ENCODE data around the gene RAMAC.
"Not testable (repeated sequence)": the region's sequence is repeated elsewhere in the genome, so short reads cannot be mapped to it uniquely, and the experiment has no call there.

The RAMAC gene

DNA sequence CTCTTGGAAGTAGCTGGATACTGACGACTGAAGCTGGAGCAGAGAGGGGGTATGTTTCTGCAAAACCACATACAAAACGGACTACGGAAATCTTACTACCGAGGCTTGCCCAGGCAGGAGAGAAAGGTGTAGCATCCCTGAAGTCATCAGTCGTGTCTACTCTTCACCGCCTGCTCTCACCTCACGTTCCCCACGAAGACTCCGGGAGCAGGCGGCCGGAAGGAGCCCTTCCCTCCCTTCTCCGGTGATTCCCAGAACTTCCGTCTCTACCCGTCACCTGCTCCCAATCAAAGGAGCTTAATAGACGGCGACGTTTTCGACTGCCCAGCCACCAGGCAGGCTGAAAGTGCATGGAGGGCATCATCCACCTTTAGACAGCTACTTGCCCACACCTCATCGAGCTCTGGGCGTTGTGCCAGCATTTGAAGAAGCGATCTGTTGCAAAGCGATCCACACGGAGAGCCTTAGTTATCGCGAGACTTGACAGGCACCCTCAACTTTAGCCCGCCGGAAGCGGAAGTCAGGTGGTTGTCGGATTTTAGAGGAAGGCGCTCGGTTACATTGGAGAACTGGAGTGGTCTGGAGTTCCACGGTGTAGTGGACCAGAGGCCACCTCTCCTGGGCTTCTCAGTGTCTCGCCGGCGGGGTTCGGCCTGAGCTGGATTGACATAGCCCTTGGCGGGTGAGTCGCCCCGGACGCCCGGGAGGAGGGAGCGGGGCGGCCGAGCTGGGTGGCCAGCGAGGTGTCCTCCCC is at the start of gene RAMAC:
RAMAC (plus strand) TSS at position 523 of the 754 bp plus-strand sequence. CDS start 2,809 bp downstream, outside the sequence.
- peak; percentile 82 for DNase-seq

DNA sequence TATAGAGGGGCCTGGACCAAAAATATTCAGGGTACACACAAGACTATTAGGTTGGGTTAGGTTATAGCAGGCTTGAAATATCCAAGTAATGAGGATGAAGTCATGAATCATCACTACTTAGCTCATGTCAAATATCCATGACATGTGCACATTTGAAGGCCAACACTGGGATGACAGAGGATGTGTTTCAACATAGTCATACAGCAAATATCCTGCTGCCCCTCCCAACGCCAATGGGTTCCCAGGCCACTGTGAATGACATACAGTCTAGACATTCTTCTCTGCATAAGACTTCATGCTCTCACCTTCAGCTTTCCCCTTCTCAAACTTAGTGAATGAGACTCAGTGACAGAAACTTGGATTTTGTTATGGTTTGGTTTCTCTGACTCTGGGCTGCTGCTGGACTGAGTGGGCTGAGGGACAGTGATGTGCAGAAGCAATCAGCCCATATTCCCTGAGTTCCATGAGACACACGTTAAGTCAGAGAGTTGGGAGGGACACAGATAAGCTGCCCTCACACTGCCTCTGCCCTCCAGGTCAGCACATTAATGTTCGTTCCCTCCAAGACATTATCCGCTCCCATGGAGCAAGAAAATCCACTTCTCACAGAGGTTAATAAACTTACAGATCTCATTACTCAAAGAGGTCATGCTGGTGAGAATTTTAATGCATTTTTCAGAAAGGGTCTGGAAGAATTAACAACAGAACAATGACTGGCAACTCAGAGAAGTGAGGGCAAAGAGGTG is 48.9 kb upstream of the RAMAC start:
- no peak for DNase-seq

DNA sequence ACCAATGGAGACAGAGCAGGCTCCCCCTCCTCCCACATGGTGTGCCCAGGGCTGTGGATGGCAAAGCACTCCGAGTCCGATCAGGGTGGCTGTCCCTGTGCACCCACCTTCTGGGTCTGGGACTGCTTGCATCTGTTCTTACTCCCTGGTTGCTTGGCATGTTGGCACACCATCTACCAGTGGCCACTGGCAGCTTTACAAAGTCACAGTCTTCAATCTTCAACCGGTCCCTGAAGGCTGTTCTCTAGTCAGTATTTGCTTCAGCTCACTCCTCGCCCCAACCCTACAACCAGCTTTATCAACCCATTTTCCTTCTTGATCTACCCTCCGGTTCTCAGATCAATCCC is 48.3 kb upstream of the RAMAC start:
- no peak for DNase-seq

- DNase-seq = not testable (repeated sequence)
These were observed 46.3 kb upstream of the RAMAC start for GRCh38 chr15:82939678-82940077.

GRCh38 chr15:82942691-82943090 is 43.3 kb upstream of the RAMAC start:
- no peak for DNase-seq

DNA sequence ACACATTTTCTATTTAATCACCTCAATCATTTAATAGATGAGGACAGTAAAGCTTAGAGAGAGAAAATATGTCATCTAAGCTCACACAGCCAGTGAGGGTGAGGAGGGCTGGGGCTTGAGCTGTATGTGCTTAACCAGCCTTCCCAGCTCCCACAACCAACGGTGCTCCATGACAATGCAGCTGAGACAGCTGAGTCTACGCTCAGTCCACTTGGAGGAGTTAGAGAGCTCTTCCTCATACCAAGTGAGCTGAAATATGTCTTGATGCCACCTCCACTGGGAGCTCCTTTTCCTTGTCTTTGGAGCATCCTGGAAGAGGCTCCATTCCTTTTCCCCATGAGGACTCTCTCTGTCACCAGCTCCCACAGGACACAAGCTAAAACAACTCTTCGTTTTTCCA is 42.8 kb upstream of the RAMAC start:
- no peak for DNase-seq

GRCh38 chr15:82944056-82944455 is 42.0 kb upstream of the RAMAC start:
- DNase-seq = no peak

DNA sequence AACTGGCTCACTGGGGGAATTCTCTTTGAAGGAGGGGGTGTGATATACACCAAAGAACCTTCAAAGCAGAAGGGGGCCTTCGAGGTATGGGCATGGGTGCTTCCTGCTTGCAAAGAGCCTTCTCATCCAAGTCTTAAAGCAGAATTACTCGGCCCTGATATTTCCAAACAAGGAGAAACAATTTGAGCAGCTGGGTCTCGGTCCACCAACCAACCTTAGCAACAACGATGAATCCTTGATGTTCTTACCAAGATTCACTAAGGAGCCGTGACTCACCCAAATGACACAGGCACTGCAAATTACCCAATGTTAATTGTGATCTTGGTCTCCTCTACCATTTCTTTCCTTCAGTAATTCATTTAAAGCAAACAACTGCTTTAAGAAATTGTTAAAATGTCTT is 41.2 kb upstream of the RAMAC start:
- DNase-seq = no peak

- DNase-seq = no peak
These were observed 40.7 kb upstream of the RAMAC start for GRCh38 chr15:82945326-82945725.

DNA sequence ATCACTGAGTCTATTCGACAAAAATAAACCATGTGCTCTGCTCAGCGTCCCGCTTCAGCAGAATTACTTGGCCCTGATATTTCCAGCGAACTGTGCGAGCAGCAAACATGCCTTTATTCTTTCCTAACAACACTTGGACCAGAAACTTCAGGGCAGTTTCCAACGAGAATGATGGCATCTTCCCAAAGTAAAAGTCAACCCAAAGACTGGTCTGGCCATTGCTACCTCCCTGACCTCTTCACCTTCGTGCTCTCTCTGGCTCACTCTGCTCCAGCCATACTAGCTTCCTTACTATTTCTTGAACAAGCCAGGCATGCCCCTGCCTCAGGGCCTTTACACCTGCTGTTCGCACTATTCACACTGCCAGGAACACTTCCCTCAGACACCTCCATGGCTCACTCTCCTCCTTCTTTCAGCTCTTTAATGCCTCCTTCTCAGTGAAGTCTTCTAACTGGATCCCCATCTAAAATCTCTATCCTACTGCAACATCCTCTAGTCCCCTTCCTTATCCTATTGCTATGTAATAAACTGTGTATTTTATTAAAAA is 39.8 kb upstream of the RAMAC start:
- no peak for DNase-seq

DNA sequence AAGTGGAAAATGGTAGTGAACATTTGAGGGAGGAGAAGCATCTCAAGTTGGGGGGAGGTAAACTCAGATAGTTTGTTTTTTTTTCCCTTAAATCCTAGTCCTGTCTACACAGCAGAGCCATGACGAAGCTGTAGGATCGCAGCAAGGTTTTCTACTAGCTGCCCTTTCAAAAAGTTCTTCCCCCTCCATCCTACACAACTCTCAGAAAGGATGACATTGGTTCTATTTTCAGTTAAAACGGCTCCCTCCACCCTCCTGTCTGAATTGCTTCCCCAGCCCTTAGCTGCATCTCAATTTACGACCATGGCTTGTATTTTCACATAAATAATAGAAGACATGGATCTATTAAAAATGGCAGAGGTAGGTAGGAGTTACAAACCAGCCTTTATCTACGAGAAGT is 35.7 kb upstream of the RAMAC start:
- no peak for DNase-seq

DNA sequence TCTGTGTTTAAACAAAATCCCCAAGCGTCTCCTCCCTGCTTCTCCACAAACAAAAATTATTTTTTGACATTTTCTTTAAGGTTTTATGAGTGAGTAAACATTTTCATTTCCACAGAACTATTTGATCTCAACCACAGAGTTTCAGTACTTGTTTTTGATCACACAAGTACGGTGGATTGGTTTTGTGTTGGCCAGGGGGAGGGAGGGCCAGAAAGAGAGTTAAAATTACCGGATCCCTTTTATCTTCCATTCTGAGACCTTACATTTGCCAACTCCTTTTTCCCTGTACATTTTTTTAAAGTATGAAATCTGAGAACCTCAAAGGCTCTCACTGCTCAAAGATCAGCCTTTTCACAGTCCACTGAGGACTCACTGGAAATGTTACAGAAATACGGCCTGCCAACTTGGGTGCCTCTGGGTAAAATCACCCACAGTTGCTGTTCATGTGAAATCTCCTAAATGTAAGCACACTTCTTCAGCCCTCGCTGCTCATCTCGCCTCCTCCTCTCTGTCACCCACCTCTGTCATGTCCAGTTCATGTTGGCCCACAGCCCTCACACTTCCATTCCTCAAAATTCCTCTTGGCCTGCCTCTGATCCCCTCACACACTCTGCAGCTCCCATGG is 35.2 kb upstream of the RAMAC start:
- no peak for DNase-seq

DNA sequence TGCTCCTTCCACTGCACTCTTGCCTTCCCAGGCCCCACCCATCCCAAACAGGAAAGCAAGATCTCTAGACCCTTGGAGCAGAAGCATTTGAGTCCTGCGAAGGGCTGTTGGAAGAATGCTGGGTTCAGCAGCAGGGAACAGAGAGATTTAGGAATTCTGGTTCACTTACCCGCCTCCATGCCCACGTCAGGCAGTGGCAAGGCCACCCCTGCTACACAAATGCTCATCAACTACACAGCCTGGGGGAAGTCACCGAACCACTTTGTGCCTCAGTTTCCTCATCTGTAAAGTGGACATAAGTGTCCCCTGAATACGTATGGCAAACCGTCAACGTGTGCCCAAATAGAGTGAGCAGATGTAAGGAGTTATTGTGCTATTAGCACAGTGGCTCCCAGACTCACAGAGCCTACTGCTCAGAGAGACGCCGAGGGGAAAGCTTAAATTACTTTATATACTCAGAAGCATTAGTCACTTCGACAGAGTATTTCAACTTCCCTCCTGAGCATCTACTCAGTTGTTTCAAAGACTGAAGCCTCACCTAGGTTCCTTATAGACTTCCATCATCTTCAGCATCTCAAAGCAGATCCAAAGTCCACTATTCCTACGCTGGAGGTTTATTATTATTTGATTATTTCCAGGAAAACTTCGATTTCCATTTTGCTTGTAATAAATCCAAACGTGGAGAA is 34.4 kb upstream of the RAMAC start:
- DNase-seq = no peak

- DNase-seq = no peak
These were observed 33.6 kb upstream of the RAMAC start, which contains the start of gene HOMER2 for GRCh38 chr15:82952158-82953081. TSS of gene HOMER2 (minus strand) at chr15:82952720. CDS start at chr15:82952535, 185 bp downstream.

DNA sequence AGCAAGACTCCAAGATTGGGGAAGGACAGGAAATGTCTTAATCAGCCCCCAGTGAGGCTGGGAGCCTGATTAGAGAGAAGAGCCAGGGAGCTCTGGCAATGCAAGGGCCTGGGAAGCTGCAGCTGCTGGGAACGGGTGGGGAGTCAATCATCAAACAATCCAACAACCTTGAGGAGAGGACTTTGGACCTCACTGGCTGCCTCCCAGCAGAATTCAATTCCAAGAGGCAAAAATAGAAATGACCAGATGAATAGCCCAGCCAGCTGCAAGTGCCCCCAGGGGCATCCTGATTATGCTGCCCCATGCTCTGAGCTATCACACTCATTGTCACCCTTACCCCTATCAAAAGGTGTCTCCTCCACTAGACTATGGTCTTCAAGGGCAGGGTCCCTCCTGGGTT is 27.4 kb upstream of the RAMAC start:
- DNase-seq = no peak

- DNase-seq = no peak
These were observed 26.6 kb upstream of the RAMAC start for GRCh38 chr15:82959423-82959822.

GRCh38 chr15:82960766-82961165 is 25.2 kb upstream of the RAMAC start:
- DNase-seq = no peak

DNA sequence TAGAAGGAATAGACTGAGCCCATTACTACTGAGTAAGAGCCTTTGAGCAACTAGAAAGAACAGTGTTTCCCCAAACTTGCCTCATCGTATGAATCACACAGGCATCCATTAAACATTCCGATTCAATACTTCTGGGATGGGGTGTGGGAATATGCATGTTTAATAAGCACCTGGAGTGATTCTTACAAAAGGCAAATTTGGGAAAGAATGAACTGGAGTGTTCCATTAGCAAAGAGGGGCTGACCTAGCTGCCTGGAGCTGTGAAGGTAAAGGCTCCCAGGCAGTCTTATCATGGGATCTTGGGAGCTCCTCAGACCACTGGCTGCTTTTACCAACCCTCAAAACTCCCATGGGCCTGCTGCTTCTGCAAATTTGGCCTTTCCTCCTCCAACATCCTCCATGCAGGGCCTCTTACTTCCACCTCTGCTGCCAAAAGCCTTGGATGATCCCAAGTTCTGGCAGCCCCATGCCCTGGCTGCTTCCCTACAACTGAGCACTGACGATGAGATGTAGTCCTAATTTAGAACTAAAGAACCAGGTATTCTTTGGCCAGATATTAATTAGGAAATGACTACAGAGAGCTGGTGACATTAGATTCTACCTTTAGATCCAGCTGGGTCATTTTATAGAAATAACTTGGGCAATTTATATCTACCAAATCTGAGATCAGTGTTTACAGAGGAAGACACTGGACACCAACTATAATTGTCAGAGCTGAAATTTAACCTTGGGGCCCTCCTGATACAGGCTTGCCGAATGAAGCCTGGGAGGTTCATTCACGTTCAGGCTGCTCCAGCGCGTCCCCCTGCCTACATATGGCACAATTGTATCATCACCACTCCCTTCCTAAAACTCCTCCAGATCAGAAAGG is 22.3 kb upstream of the RAMAC start:
- DNase-seq = no peak

DNA sequence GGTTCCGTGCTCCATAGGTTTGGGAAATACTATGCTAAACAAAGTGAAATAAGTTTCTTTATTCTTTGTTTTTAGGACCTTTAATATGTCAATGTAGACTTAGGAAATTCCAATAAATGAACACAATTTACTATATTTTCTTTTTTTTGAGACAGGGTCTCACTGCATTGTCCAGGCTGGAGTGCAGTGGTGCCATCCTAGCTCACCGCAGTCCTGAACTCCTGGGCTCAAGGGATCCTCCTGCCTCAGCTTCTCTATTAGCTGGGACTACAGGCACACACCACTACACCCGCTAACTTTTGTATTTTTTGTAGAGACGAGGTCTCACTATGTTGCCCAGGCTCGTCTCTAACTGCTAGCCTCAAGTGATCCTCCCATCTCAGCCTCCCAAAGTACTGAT is 21.1 kb upstream of the RAMAC start:
- no peak for DNase-seq

- no peak for DNase-seq
These were observed 19.3 kb upstream of the RAMAC start for GRCh38 chr15:82966671-82967071.

DNA sequence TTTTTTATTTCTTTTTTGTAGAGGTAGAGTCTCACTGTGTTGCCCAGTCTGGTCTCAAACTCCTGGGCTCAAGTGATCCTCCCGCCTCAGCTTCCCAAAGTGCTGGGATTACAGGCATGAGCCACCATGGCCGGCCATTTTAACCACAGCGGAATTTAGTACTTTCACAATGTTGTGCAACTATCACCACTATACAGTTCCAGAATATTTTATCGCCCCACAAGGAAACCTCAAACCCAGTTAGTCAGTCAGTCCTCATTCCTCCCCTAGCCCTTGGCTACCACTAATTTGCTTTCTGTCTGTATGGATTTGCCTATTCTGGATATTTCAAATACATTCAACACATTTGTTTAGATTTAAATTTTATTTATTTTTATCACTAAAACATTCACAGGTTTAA is 17.9 kb upstream of the RAMAC start:
- no peak for DNase-seq

All from cortex of kidney (tissue), 1 donor.